ENCODE results near the gene ILKAP. TPM values are rescaled to one million over a fixed set of nuclear protein-coding genes. Genes with fewer than 3 reads are reported as not detected.

ILKAP gene
- total RNA-seq, 1 experiment from 2014 or later: 41.5 TPM

DNA sequence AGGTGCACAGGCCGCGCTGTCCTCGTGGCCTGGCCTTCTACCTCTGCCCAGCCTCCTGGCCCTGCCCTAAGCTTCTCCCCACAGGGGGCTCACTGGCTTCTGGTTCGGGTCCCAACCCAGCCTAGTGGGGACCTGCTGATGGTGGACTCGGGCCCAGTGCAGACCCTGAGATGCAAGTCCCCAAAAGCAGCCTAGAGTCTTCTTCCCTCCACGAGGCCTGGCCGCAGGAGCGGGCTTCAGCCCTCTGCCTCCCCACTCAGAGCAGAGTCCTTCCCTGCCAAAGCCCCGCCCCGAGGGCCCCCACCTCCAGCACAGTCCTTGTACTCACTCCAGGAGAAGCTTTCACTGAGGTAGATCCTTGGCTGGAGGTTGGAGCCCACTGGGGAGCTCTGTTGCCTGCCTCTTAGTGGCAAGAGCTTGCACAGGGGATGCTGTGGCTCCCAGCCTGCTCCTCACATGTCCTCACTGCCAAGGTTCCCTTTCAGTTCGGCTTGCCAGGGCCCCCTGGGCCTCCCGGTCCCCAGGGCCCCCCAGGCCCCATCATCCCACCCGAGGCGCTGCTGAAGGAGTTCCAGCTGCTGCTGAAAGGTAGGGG, 41.1 kb downstream of the ILKAP start:
- Histone ChIP-seq H3K4ac (ENCODE audit: low read depth, low read length) (no peak overlapping the region), H2AFZ (ENCODE audit: low read length) (no peak overlapping the region), H3K23ac (ENCODE audit: insufficient read length, low read depth, low read length) (no peak overlapping the region), H3T11ph (ENCODE audit: low read length) (no peak overlapping the region), H2BK15ac (ENCODE audit: low read depth, low read length) (no peak overlapping the region), H3K4me2 (ENCODE audit: insufficient read depth, insufficient read length, low read length) (no peak overlapping the region), H3K9me3 (ENCODE audit: control insufficient read depth, low read depth, low read length) (no peaks in the 10 kb centered on the region), H3K27ac (ENCODE audit: insufficient read length, low read depth, low read length) (no peak overlapping the region), H2BK5ac (ENCODE audit: insufficient read length, low read length) (no peak overlapping the region), H3K79me1 (ENCODE audit: insufficient read depth, low read depth, low read length, poor library complexity, severe bottlenecking) (no peaks in the 10 kb centered on the region), H2BK120ac (ENCODE audit: low read depth, low read length, poor library complexity, severe bottlenecking) (no peak overlapping the region), H4K91ac (ENCODE audit: insufficient read length, low read depth, low read length) (no peak overlapping the region), H3K79me2 (ENCODE audit: insufficient read depth, low read length) (no peaks in the 10 kb centered on the region), H3K14ac (ENCODE audit: insufficient read depth, low read length) (no peak overlapping the region), H3K18ac (ENCODE audit: insufficient read length, low read depth, low read length) (no peak overlapping the region), H3K56ac (ENCODE audit: insufficient read length, low read depth, low read length) (no peak overlapping the region), H3K27me3 (ENCODE audit: insufficient read depth, low read length) (peaks cover 15% of the 10 kb centered on the region; the same call in 1 of the 2 replicates), H2BK12ac (ENCODE audit: insufficient read length, low read depth, low read length) (no peak overlapping the region), H2BK20ac (ENCODE audit: low read depth, low read length, poor library complexity, severe bottlenecking) (no peak overlapping the region), H3K4me1 (ENCODE audit: insufficient read depth, low read length) (no peaks in the 10 kb centered on the region), H4K8ac (replicated peaks; ENCODE audit: insufficient read length, low read depth, low read length) (no peak overlapping the region), H4K20me1 (ENCODE audit: control insufficient read depth, insufficient read depth, insufficient read length) (no peaks in the 10 kb centered on the region), H4K5ac (ENCODE audit: insufficient read length, low read depth, low read length) (no peak overlapping the region), H3K23me2 (ENCODE audit: insufficient read length, low read depth, low read length, poor library complexity, severe bottlenecking) (peaks cover 10% of the 10 kb centered on the region), H3K9ac (ENCODE audit: extremely low read depth, insufficient read length, low read length) (no peak overlapping the region), H2AK5ac (ENCODE audit: insufficient read length, low read length) (no peak overlapping the region)
- peaks cover 11 to 14% of the 10 kb centered on the region in 2 experiments for H3K4me1 Mint-ChIP-seq
- no peak overlapping the region for H3K27ac Mint-ChIP-seq
- peaks cover 0 to 4% of the 10 kb centered on the region in 2 experiments; a peak in 1 of 5 replicates for H3K9me3 Mint-ChIP-seq
- H3K27me3 Mint-ChIP-seq (ENCODE audit: low read depth): peaks cover 65% of the 10 kb centered on the region
- no peaks in the 10 kb centered on the region; a peak in 1 of 7 replicates for H3K36me3 Mint-ChIP-seq (ENCODE audit: insufficient read depth in 1 of 3, low read depth in 3 of 3)
- WGBS (ENCODE audit: extremely low coverage, insufficient read length, low lambda C conversion rate): no CpG with 5 or more reads among the region's 14 CpGs
- H3K4me3 Mint-ChIP-seq: no peak overlapping the region
- TF ChIP-seq, protein P1, sequence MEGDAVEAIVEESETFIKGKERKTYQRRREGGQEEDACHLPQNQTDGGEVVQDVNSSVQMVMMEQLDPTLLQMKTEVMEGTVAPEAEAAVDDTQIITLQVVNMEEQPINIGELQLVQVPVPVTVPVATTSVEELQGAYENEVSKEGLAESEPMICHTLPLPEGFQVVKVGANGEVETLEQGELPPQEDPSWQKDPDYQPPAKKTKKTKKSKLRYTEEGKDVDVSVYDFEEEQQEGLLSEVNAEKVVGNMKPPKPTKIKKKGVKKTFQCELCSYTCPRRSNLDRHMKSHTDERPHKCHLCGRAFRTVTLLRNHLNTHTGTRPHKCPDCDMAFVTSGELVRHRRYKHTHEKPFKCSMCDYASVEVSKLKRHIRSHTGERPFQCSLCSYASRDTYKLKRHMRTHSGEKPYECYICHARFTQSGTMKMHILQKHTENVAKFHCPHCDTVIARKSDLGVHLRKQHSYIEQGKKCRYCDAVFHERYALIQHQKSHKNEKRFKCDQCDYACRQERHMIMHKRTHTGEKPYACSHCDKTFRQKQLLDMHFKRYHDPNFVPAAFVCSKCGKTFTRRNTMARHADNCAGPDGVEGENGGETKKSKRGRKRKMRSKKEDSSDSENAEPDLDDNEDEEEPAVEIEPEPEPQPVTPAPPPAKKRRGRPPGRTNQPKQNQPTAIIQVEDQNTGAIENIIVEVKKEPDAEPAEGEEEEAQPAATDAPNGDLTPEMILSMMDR (conservative IDR thresholded peaks at IDR 0.05): no peak
- no peak for DNase-seq

All from H9 (cell line).